Measurements from ENCODE around the gene DNAJB8.

DNA sequence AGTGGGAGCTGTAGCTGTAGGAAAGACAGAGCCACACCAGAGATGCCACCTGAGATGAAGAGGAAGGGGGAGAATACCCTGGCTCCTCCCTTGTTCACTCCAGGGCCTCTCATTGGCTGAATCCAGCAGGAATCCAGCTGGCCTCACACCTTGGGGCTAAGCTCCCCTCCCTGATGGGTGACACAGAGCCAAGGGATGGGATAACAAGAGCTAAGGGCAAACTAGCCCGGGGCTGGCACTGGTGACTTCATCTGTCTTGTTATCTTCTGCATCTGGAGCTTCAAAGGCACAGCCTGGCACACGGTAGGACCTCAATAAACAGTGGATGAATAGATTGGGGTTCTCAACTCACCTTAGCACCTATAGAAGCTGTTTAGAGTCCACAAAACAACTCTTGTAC lies 40.1 kb upstream of the DNAJB8 start:
- TF ChIP-seq, protein P1, sequence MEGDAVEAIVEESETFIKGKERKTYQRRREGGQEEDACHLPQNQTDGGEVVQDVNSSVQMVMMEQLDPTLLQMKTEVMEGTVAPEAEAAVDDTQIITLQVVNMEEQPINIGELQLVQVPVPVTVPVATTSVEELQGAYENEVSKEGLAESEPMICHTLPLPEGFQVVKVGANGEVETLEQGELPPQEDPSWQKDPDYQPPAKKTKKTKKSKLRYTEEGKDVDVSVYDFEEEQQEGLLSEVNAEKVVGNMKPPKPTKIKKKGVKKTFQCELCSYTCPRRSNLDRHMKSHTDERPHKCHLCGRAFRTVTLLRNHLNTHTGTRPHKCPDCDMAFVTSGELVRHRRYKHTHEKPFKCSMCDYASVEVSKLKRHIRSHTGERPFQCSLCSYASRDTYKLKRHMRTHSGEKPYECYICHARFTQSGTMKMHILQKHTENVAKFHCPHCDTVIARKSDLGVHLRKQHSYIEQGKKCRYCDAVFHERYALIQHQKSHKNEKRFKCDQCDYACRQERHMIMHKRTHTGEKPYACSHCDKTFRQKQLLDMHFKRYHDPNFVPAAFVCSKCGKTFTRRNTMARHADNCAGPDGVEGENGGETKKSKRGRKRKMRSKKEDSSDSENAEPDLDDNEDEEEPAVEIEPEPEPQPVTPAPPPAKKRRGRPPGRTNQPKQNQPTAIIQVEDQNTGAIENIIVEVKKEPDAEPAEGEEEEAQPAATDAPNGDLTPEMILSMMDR (IDR thresholded peaks at IDR 0.05) = no peak
- no peak for TF ChIP-seq POLR2A (IDR thresholded peaks at IDR 0.05)
